ENCODE data around the gene PUS10. TPM values are rescaled to one million over a fixed set of nuclear protein-coding genes. Genes with fewer than 3 reads are reported as not detected.
"Not testable (repeated sequence)": the region's sequence is repeated elsewhere in the genome, so short reads cannot be mapped to it uniquely, and the experiment has no call there.

PUS10 gene
- total RNA-seq, 6 donors from 2014 or later = 6.1 to 28.3 (median 10.3) TPM

DNA sequence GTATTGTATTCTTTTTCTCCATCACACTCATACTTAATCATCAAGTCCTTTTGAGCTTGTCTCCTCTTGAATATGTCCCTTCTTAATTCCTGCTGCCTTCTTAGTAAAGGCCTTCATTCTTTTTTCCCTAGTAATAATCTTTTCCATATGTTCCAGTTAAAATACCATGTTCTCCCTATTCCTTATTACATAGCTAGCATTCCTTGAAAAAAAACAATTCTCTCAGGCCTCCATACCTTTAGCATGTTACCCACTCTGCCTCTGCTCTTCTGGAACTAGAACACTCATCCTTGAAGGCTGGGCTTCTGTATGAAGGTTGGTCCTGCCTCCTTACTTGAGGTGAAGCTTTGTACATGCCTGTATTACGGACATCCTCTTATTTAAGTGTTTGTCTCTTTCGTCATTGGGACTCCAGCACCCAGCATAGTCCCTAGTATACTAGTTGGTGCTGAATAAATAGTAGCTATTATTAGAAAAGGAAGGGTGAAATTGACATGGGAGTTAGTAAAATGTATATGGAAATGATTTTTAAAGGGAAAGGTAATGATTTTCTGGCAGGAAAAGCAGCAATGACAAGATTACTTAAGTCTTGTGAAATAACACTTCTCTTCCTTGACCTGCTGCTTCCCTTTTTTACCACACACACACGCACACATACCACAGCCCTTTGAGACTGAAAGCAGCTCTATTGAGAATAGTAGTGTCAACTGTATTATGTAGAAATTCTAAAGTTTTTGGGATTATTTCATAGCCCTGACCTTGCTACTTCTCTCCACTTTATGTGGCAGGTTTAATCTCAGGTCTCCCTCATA is 91.1 kb downstream of the PUS10 start:
- no peak overlapping the region for H3K4me3 ChIP-seq
- peaks cover 5 to 15% (median 10%) of the 10 kb centered on the region in 4 donors for H3K4me1 ChIP-seq
- H3K9me3 ChIP-seq = no peaks in the 10 kb centered on the region
- DNase-seq (peak in 1 of 2 donors; percentile 48), ATAC-seq (ENCODE audit: low FRiP score in 2 of 2) (peak; percentile 77 to 86)
- peak in 1 of 2 donors; percentile 51 for TF ChIP-seq POLR2AphosphoS5 (IDR thresholded peaks at IDR 0.05)
- no peak for TF ChIP-seq EP300 (IDR thresholded peaks at IDR 0.05)
- no peak for TF ChIP-seq POLR2A (IDR thresholded peaks at IDR 0.05)
- TF ChIP-seq, protein P1, sequence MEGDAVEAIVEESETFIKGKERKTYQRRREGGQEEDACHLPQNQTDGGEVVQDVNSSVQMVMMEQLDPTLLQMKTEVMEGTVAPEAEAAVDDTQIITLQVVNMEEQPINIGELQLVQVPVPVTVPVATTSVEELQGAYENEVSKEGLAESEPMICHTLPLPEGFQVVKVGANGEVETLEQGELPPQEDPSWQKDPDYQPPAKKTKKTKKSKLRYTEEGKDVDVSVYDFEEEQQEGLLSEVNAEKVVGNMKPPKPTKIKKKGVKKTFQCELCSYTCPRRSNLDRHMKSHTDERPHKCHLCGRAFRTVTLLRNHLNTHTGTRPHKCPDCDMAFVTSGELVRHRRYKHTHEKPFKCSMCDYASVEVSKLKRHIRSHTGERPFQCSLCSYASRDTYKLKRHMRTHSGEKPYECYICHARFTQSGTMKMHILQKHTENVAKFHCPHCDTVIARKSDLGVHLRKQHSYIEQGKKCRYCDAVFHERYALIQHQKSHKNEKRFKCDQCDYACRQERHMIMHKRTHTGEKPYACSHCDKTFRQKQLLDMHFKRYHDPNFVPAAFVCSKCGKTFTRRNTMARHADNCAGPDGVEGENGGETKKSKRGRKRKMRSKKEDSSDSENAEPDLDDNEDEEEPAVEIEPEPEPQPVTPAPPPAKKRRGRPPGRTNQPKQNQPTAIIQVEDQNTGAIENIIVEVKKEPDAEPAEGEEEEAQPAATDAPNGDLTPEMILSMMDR (IDR thresholded peaks at IDR 0.05) = no peak
- H3K36me3 ChIP-seq = peaks cover 2 to 41% (median 17%) of the 10 kb centered on the region in 4 donors
- H3K27ac ChIP-seq = peak overlapping the region; percentile 2 to 68 (median 33)
- H3K27me3 ChIP-seq = no peaks in the 10 kb centered on the region
- 34 to 61% methylated on average over 3 of the region's 3 CpGs for WGBS, 2 donors

DNA sequence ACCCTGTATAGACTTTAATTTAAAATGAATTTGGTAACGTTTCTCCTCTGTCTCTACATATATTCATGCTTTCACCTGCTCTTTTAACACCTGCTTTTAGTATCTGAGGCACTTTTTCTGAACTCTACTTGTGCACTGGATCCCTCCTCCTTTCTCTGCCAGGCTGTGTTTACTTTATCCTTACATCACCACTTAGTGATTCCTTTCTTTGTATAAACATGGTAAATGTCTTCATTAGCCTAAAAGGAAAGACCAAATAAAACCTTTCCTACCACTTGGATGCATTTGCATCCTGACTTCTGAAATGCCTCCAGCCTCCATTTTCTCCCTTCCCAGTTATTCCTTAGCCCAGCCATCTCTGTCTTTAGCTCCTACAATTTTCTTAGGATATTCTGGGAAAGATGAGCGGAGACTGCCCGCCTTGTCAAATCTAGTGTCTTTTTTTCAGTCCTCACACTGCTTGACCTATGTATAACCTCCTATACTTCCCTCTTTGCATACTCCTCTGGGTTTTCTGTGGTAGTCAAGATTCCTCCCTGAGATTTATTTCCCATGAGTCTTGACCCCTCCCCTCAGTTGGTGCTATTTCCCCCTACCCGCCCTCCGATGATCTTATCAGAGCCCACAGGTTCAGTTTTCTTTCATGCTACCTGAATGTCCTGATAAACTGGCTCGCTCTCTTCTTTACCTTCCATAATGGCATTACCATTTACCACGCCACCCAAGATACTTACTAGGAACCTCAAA is 91.9 kb downstream of the PUS10 start:
- no peak for TF ChIP-seq POLR2AphosphoS5 (IDR thresholded peaks at IDR 0.05)
- no peak for TF ChIP-seq EP300 (IDR thresholded peaks at IDR 0.05)
- TF ChIP-seq, protein P1 (IDR thresholded peaks at IDR 0.05) = no peak
- no peak for TF ChIP-seq POLR2A (IDR thresholded peaks at IDR 0.05)
- H3K27me3 ChIP-seq = no peaks in the 10 kb centered on the region
- no peak for DNase-seq
- ATAC-seq (ENCODE audit: low FRiP score in 2 of 2) = peak; percentile 51 to 65
- H3K27ac ChIP-seq = peak overlapping the region; percentile 2 to 68 (median 33)
- H3K4me3 ChIP-seq = no peak overlapping the region
- peaks cover 2 to 47% (median 21%) of the 10 kb centered on the region in 4 donors for H3K36me3 ChIP-seq
- 73 to 75% methylated on average over 7 of the region's 7 CpGs for WGBS, 2 donors
- no peaks in the 10 kb centered on the region for H3K9me3 ChIP-seq
- H3K4me1 ChIP-seq = peaks cover 5 to 15% (median 10%) of the 10 kb centered on the region in 4 donors

GRCh38 chr2:60907329-60907728 is 110.7 kb downstream of the PUS10 start:
- H3K4me3 ChIP-seq = no peak overlapping the region
- DNase-seq (no peak), ATAC-seq (ENCODE audit: low FRiP score in 2 of 2) (no peak)
- H3K27ac ChIP-seq = no peak overlapping the region
- H3K27me3 ChIP-seq = no peaks in the 10 kb centered on the region
- WGBS, 2 donors = 91 to 98% methylated on average over 8 of the region's 8 CpGs
- TF ChIP-seq POLR2A (IDR thresholded peaks at IDR 0.05) = no peak
- TF ChIP-seq POLR2AphosphoS5 (IDR thresholded peaks at IDR 0.05) = no peak
- TF ChIP-seq EP300 (IDR thresholded peaks at IDR 0.05) = no peak
- TF ChIP-seq, protein P1 (IDR thresholded peaks at IDR 0.05) = no peak
- peaks cover 5 to 47% (median 21%) of the 10 kb centered on the region in 4 donors for H3K36me3 ChIP-seq
- H3K9me3 ChIP-seq = no peaks in the 10 kb centered on the region
- no peaks in the 10 kb centered on the region for H3K4me1 ChIP-seq

- 91 to 94% methylated on average over 2 of the region's 2 CpGs for WGBS, 2 donors
- Histone ChIP-seq H3K36me3 (peaks cover 5 to 57% (median 24%) of the 10 kb centered on the region in 4 donors), H3K27ac (no peak overlapping the region), H3K9me3 (no peaks in the 10 kb centered on the region), H3K4me1 (no peaks in the 10 kb centered on the region), H3K4me3 (no peak overlapping the region), H3K27me3 (no peaks in the 10 kb centered on the region)
- no peak for ATAC-seq (ENCODE audit: low FRiP score in 2 of 2)
- TF ChIP-seq, protein P1 (IDR thresholded peaks at IDR 0.05) = no peak
- TF ChIP-seq EP300 (IDR thresholded peaks at IDR 0.05) = no peak
- no peak for TF ChIP-seq POLR2AphosphoS5 (IDR thresholded peaks at IDR 0.05)
- no peak for TF ChIP-seq POLR2A (IDR thresholded peaks at IDR 0.05)
- DNase-seq = no peak
Measured at GRCh38 chr2:60906395-60906794, 111.7 kb downstream of the PUS10 start.

- peaks cover 8 to 62% (median 26%) of the 10 kb centered on the region in 4 donors for H3K36me3 ChIP-seq
Measured at GRCh38 chr2:60905867-60906266, 112.2 kb downstream of the PUS10 start.

DNA sequence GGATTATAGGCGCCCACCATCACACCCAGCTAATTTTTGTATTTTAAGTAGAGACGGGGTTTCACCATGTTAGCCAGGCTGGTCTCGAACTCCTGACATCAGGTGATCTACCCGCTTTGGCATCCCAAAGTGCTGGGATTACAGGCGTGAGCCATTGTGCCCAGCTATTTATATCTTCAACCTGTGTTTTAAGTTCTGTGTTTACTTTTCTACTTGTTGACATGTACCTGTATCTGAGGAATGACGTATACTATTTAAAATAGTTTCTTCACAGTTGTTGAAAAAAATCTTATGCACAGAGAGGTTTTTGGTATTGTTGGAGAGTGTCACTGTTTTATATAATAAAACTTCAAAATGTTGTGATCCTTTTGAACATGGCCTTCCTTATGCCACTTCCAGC is 116.8 kb downstream of the PUS10 start:
- 91% methylated on average over 6 of the region's 6 CpGs for WGBS, 2 donors
- H3K27ac ChIP-seq; H3K4me1 ChIP-seq; H3K27me3 ChIP-seq; DNase-seq; H3K9me3 ChIP-seq; ATAC-seq (ENCODE audit: low FRiP score in 2 of 2); H3K4me3 ChIP-seq: not testable (repeated sequence)
- H3K36me3 ChIP-seq = peaks cover 8 to 98% (median 49%) of the 10 kb centered on the region in 4 donors

More at GRCh38 chr2:60905867-60906266, 112.2 kb downstream of the PUS10 start:
- not testable (repeated sequence) for H3K9me3 ChIP-seq; H3K4me1 ChIP-seq; H3K4me3 ChIP-seq; DNase-seq; ATAC-seq (ENCODE audit: low FRiP score in 2 of 2); H3K27me3 ChIP-seq; H3K27ac ChIP-seq
- 89 to 93% methylated on average over 5 of the region's 5 CpGs for WGBS, 2 donors
